Spleen (tissue), 11 donors: ENCODE measurements around the gene ALKAL2. TPM values are rescaled to one million over a fixed set of nuclear protein-coding genes. Genes with fewer than 3 reads are reported as not detected.

Experiments used
- DNase-seq: peaks from one replicate; pipeline ENCODE4 v3.0.0-alpha.2; 2020
- H3K27ac ChIP-seq, 8 donors: fragments of 200-600 bp; sonication (generic) in 7 of 8; 1 replicate in 4 of 8; 2 replicates in 4 of 8; pipeline versions ENCODE4 v1.5.0 to v1.8.0; 2016 to 2021; ENCODE audit warnings: inconsistent platforms in 4 of 8, mild to moderate bottlenecking in 4 of 8, moderate library complexity in 1 of 8
- H3K27me3 ChIP-seq, 7 donors: fragments of 200-600 bp; sonication (generic) in 6 of 7; replicated peaks in 1 of 7; 1 replicate in 4 of 7; 2 replicates in 3 of 7; pipeline versions ENCODE4 v1.5.0 to v1.8.0; 2016 to 2021; ENCODE audit warnings: inconsistent platforms in 3 of 7, mild to moderate bottlenecking in 1 of 7
- H3K36me3 ChIP-seq, 6 donors: fragments of 200-600 bp; sonication (generic) in 5 of 6; 1 replicate in 4 of 6; 2 replicates in 2 of 6; pipeline versions ENCODE4 v1.5.0 to v1.8.0; 2016 to 2021; ENCODE audit warnings: inconsistent platforms in 2 of 6
- H3K4me1 ChIP-seq, 6 donors: fragments of 200-600 bp; sonication (generic) in 5 of 6; 1 replicate in 3 of 6; 2 replicates in 3 of 6; pipeline versions ENCODE4 v1.5.0 to v1.8.0; 2016 to 2021; ENCODE audit warnings: inconsistent platforms in 3 of 6
- H3K4me3 ChIP-seq, 8 donors: fragments of 200-600 bp; sonication (generic) in 7 of 8; 1 replicate in 4 of 8; 2 replicates in 4 of 8; pipeline versions ENCODE4 v1.5.0 to v1.8.0; 2016 to 2021; ENCODE audit warnings: inconsistent platforms in 4 of 8, mild to moderate bottlenecking in 4 of 8, moderate library complexity in 2 of 8
- H3K9me3 ChIP-seq, 8 donors: fragments of 200-600 bp; sonication (generic) in 7 of 8; 1 replicate in 4 of 8; 2 replicates in 4 of 8; pipeline versions ENCODE4 v1.5.0 to v1.8.0; 2016 to 2021; ENCODE audit warnings: inconsistent platforms in 4 of 8
- CTCF ChIP-seq, 11 experiments: fragments of 200-600 bp in 7 of 11; fragments of 450-650 bp in 4 of 11; sonication (generic) in 4 of 11; IDR thresholded peaks in 8 of 11; conservative IDR thresholded peaks in 3 of 11; 1 replicate in 7 of 11; 2 replicates in 4 of 11; pipeline versions ENCODE4 v1.4.0 to v1.8.0; 2016 to 2021; ENCODE audit warnings: antibody characterized with exemption in 11 of 11, inconsistent platforms in 4 of 11, mild to moderate bottlenecking in 1 of 11
- POLR2A ChIP-seq, 3 donors: fragments of 450-650 bp; IDR thresholded peaks; one replicate each; pipeline ENCODE4 v1.5.1; 2017; ENCODE audit warnings: antibody characterized with exemption in 3 of 3, mild to moderate bottlenecking in 1 of 3
- POLR2AphosphoS5 ChIP-seq, 3 donors: sonication (generic); formaldehyde crosslinking; IDR thresholded peaks; one replicate each; pipeline ENCODE4 v1.5.1; 2017; ENCODE audit warnings: antibody characterized with exemption in 3 of 3
- WGBS, 5 donors: extraction: QIAGEN DNeasy Blood & Tissue Kit in 3 of 5; methylation state at CpG; one replicate each; pipeline versions ENCODE4 v1.1.5 to v1.1.7; 2013 to 2018; 5-methylcytosine and 5-hydroxymethylcytosine counted together
- intact Hi-C: fragments of 100-400 bp; cut with DNase I; formaldehyde crosslinking; loops from one replicate; pipeline ENCODE4 v1.15.0; 2023; ENCODE audit warnings: low total_unique reads
- polyA plus RNA-seq, 3 donors: library from polyadenylated mRNA; stranded (reverse); fragments of 200-250 nt; gene quantifications; one replicate each; pipeline ENCODE4 v1.2.1, GENCODE V29; 2013
- total RNA-seq, 7 donors: library from RNA; depleted of rRNA in 3 of 7; stranded (reverse); fragments of >200 nt in 3 of 7; fragmentation: NEBNext Ultra II Directional in 4 of 7; extraction: Animal tissue kit (Norgen Biotek cat#: 25700) in 4 of 7; gene quantifications; one replicate each; pipeline versions ENCODE4 v1.1.0 to v1.2.1, GENCODE V29; 2016 to 2021
- donor health status: healthy with polysubstance abuse.
- donor health status: DM: no; HTN: no; CAD: no; lungs with moderate emphysema.
- donor health status: DM: no; HTN: no; CAD: no.
- donor health status: Bipolar disorder and iron deficiency.
- donor health status: healthy.
- donor health status: DM: no; HTN: no; CAD: no.
- donor health status: DM: yes; HTN: yes; CAD: no.

The ALKAL2 gene
- total and polyA plus RNA-seq, 10 donors: 2.1 to 22.9 (median 5.1) TPM

- Histone ChIP-seq H3K36me3 (peaks cover 0 to 81% (median 26%) of the 10 kb centered on the region in 6 donors), H3K27me3 (no peaks in the 10 kb centered on the region), H3K4me3 (no peak overlapping the region), H3K9me3 (no peaks in the 10 kb centered on the region), H3K4me1 (peaks cover 0 to 6% (median 0%) of the 10 kb centered on the region in 6 donors), H3K27ac (no peak overlapping the region)
- 83 to 96% (median 90%) methylated on average over 2 of the region's 2 CpGs for WGBS, 5 donors
- no peak for TF ChIP-seq CTCF (IDR thresholded peaks at IDR 0.05 in 8 of 11, conservative IDR thresholded peaks at IDR 0.05 in 3 of 11)
- TF ChIP-seq POLR2AphosphoS5 (IDR thresholded peaks at IDR 0.05): no peak
- no peak for TF ChIP-seq POLR2A (IDR thresholded peaks at IDR 0.05)
- DNase-seq: no peak
- intact Hi-C loops: no loop called here
These were observed 39.2 kb downstream of the ALKAL2 start for GRCh38 chr2:248724-249123.

GRCh38 chr2:246489-247144 is 41.3 kb downstream of the ALKAL2 start:
- WGBS, 5 donors: 63 to 67% (median 65%) methylated on average over 6 of the region's 6 CpGs
- Histone ChIP-seq H3K27me3 (no peaks in the 10 kb centered on the region), H3K4me3 (no peak overlapping the region), H3K27ac (no peak overlapping the region), H3K36me3 (peaks cover 4 to 92% (median 39%) of the 10 kb centered on the region in 6 donors), H3K4me1 (peaks cover 0 to 6% (median 0%) of the 10 kb centered on the region in 6 donors), H3K9me3 (peaks cover 0 to 14% (median 10%) of the 10 kb centered on the region in 8 donors)
- TF ChIP-seq POLR2AphosphoS5 (IDR thresholded peaks at IDR 0.05) (no peak), CTCF (IDR thresholded peaks at IDR 0.05 in 8 of 11, conservative IDR thresholded peaks at IDR 0.05 in 3 of 11) (peak in 9 of 11 experiments; percentile 27 to 73 (median 60))
- intact Hi-C loops: no loop called here
- DNase-seq: no peak

GRCh38 chr2:244547-244946 is 43.3 kb downstream of the ALKAL2 start:
- peaks cover 0 to 6% (median 0%) of the 10 kb centered on the region in 6 donors for H3K4me1 ChIP-seq
- H3K4me3 ChIP-seq: no peak overlapping the region
- WGBS, 5 donors: 90 to 97% (median 94%) methylated on average over 7 of the region's 7 CpGs
- DNase-seq: no peak
- H3K27me3 ChIP-seq: no peaks in the 10 kb centered on the region
- H3K36me3 ChIP-seq: peaks cover 4 to 93% (median 40%) of the 10 kb centered on the region in 6 donors
- intact Hi-C loops: no loop called here
- TF ChIP-seq POLR2A (IDR thresholded peaks at IDR 0.05): no peak
- no peak for TF ChIP-seq CTCF (IDR thresholded peaks at IDR 0.05 in 8 of 11, conservative IDR thresholded peaks at IDR 0.05 in 3 of 11)
- no peak for TF ChIP-seq POLR2AphosphoS5 (IDR thresholded peaks at IDR 0.05)
- no peak overlapping the region for H3K27ac ChIP-seq
- peaks cover 0 to 14% (median 10%) of the 10 kb centered on the region in 8 donors for H3K9me3 ChIP-seq

- H3K4me3 ChIP-seq: no peak overlapping the region
- DNase-seq: no peak
- peak overlapping the region in 4 of 8 donors; percentile 31 to 43 (median 38) for H3K27ac ChIP-seq
- peaks cover 0 to 14% (median 10%) of the 10 kb centered on the region in 8 donors for H3K9me3 ChIP-seq
- 84 to 95% (median 85%) methylated on average over 5 of the region's 5 CpGs for WGBS, 5 donors
- peaks cover 0 to 26% (median 15%) of the 10 kb centered on the region in 6 donors for H3K4me1 ChIP-seq
- H3K36me3 ChIP-seq: peaks cover 4 to 58% (median 17%) of the 10 kb centered on the region in 6 donors
- TF ChIP-seq CTCF (IDR thresholded peaks at IDR 0.05 in 8 of 11, conservative IDR thresholded peaks at IDR 0.05 in 3 of 11): no peak
- no peaks in the 10 kb centered on the region for H3K27me3 ChIP-seq
- intact Hi-C loops: no loop called here
These were observed 49.0 kb downstream of the ALKAL2 start for GRCh38 chr2:238869-239268.
